Mesendoderm (in vitro differentiated cells): ENCODE data around the gene DIP2B.

Source experiments
- DNase-seq: peaks from one replicate; pipeline ENCODE4 v3.0.0; 2013
- H2AK5ac ChIP-seq: 2 replicates; pipeline ENCODE4 v1.6.1; 2013; ENCODE audit warnings: low read length, inconsistent platforms
- H2BK120ac ChIP-seq: 2 replicates; pipeline ENCODE4 v1.6.1; 2013; ENCODE audit warnings: low read depth, mild to moderate bottlenecking, low read length, moderate library complexity, mixed read lengths
- H2BK15ac ChIP-seq: replicated peaks from 2 replicates; pipeline ENCODE4 v1.6.1; 2013; ENCODE audit warnings: low read depth, mild to moderate bottlenecking, moderate library complexity
- H2BK5ac ChIP-seq: 2 replicates; pipeline ENCODE4 v1.6.1; 2013; ENCODE audit warnings: low read length, inconsistent platforms
- H3K18ac ChIP-seq: 2 replicates; pipeline ENCODE4 v1.6.1; 2013; ENCODE audit warnings: mild to moderate bottlenecking, low read length, mixed read lengths
- H3K23ac ChIP-seq: one replicate; pipeline ENCODE4 v1.6.1; 2013; ENCODE audit warnings: low read length
- H3K27ac ChIP-seq: 2 replicates; pipeline ENCODE4 v1.5.1; 2013; ENCODE audit warnings: low read depth, mild to moderate bottlenecking, inconsistent platforms, low read length, moderate library complexity
- H3K27me3 ChIP-seq: 2 replicates; pipeline ENCODE4 v1.6.1; 2013; ENCODE audit warnings: low read length, control low read depth, mild to moderate bottlenecking, inconsistent platforms; ENCODE audit not compliant: insufficient read depth, poor library complexity
- H3K36me3 ChIP-seq: 2 replicates; pipeline ENCODE4 v1.6.1; 2013; ENCODE audit warnings: low read length, inconsistent platforms; ENCODE audit not compliant: control insufficient read depth, insufficient read depth
- H3K4ac ChIP-seq: one replicate; pipeline ENCODE4 v1.6.1; 2013; ENCODE audit warnings: low read depth, mild to moderate bottlenecking, low read length, moderate library complexity
- H3K4me1 ChIP-seq: 2 replicates; pipeline ENCODE4 v1.6.1; 2013; ENCODE audit warnings: low read depth, low read length, inconsistent platforms; ENCODE audit not compliant: control insufficient read depth
- H3K4me2 ChIP-seq: 2 replicates; pipeline ENCODE4 v1.6.1; 2013; ENCODE audit warnings: low read length
- H3K4me3 ChIP-seq: 2 replicates; pipeline ENCODE4 v1.5.1; 2013; ENCODE audit warnings: mild to moderate bottlenecking, low read length
- H3K56ac ChIP-seq: one replicate; pipeline ENCODE4 v1.6.1; 2013; ENCODE audit warnings: low read length
- H3K79me1 ChIP-seq: 2 replicates; pipeline ENCODE4 v1.6.1; 2013; ENCODE audit warnings: low read length, inconsistent platforms
- H3K79me2 ChIP-seq: 2 replicates; pipeline ENCODE4 v1.6.1; 2013; ENCODE audit warnings: mild to moderate bottlenecking, low read length; ENCODE audit not compliant: control insufficient read depth, insufficient read depth
- H3K9ac ChIP-seq: 2 replicates; pipeline ENCODE4 v1.6.1; 2013; ENCODE audit warnings: low read length, inconsistent platforms
- H4K5ac ChIP-seq: one replicate; pipeline ENCODE4 v1.6.1; 2013; ENCODE audit warnings: low read length
- H4K8ac ChIP-seq: one replicate; pipeline ENCODE4 v1.6.1; 2013; ENCODE audit warnings: low read depth, mild to moderate bottlenecking, control low read depth, low read length, moderate library complexity
- WGBS: extraction: QIAGEN DNeasy Blood & Tissue Kit; methylation state at CpG from one replicate; pipeline ENCODE4 v1.1.7; 2013; ENCODE audit warnings: low lambda C conversion rate, missing lambda C conversion rate; ENCODE audit not compliant: insufficient coverage; ENCODE audit errors: extremely low coverage; 5-methylcytosine and 5-hydroxymethylcytosine counted together

The DIP2B gene

GRCh38 chr12:50546441-50547318 lies 41.9 kb downstream of the DIP2B start:
- H3K4me3 ChIP-seq, result no peak overlapping the region
- no peak overlapping the region for H4K5ac ChIP-seq
- peaks cover 12% of the 10 kb centered on the region for H3K79me2 ChIP-seq
- no peak overlapping the region for H3K27ac ChIP-seq
- no peak overlapping the region for H3K4ac ChIP-seq
- no peak overlapping the region for H3K18ac ChIP-seq
- no peak overlapping the region for H3K9ac ChIP-seq
- no CpG with 5 or more reads among the region's 6 CpGs for WGBS
- H2BK5ac ChIP-seq, result no peak overlapping the region
- H2BK120ac ChIP-seq, result no peak overlapping the region
- H3K27me3 ChIP-seq, result no peaks in the 10 kb centered on the region
- no peak overlapping the region for H2BK15ac ChIP-seq
- H3K4me2 ChIP-seq, result no peak overlapping the region
- H4K8ac ChIP-seq, result no peak overlapping the region
- peak overlapping the region; percentile 15 for H3K56ac ChIP-seq
- peaks cover 4% of the 10 kb centered on the region for H3K4me1 ChIP-seq
- no peak overlapping the region for H2AK5ac ChIP-seq
- H3K36me3 ChIP-seq, result no peaks in the 10 kb centered on the region
- H3K23ac ChIP-seq, result no peak overlapping the region
- DNase-seq, result peak; percentile 61
- peaks cover 4% of the 10 kb centered on the region for H3K79me1 ChIP-seq

DNA sequence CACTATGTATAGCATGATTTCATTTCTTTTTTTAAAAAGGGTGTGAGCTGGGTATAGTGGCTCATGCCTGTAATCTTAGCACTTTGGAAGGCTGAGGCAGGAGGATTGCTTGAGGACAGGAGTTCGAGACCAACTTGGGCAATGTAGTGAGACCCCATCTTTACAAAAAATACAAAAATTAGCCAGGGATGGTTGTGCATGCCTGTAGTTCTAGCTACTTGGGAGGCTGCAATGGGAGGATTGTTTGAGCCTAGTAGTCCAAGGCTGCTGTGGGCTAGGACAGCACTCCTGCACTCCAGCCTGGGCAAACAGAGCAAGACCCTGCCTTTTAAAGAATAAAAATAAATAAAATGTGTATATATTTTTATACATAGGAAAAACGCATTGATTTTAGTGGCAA lies 43.0 kb downstream of the DIP2B start:
- Histone ChIP-seq H3K4me1 (peaks cover 4% of the 10 kb centered on the region), H2BK15ac (no peak overlapping the region), H3K56ac (no peak overlapping the region), H3K79me2 (peaks cover 12% of the 10 kb centered on the region), H4K8ac (no peak overlapping the region), H3K27me3 (no peaks in the 10 kb centered on the region), H3K27ac (no peak overlapping the region), H4K5ac (no peak overlapping the region), H2AK5ac (no peak overlapping the region), H3K79me1 (peaks cover 4% of the 10 kb centered on the region), H3K36me3 (no peaks in the 10 kb centered on the region), H3K23ac (no peak overlapping the region), H3K9ac (no peak overlapping the region), H3K4me3 (no peak overlapping the region), H2BK120ac (no peak overlapping the region), H3K18ac (no peak overlapping the region), H3K4me2 (no peak overlapping the region), H2BK5ac (no peak overlapping the region), H3K4ac (no peak overlapping the region)
- DNase-seq, result no peak
- 100% methylated on average over 1 of the region's 2 CpGs for WGBS

GRCh38 chr12:50549885-50550284 lies 45.1 kb downstream of the DIP2B start:
- Histone ChIP-seq H3K23ac (no peak overlapping the region), H4K8ac (no peak overlapping the region), H2BK15ac (no peak overlapping the region), H3K36me3 (no peaks in the 10 kb centered on the region), H3K4me1 (peaks cover 4% of the 10 kb centered on the region), H3K4me2 (no peak overlapping the region), H3K9ac (no peak overlapping the region), H4K5ac (no peak overlapping the region), H3K4me3 (no peak overlapping the region), H2AK5ac (no peak overlapping the region), H3K18ac (no peak overlapping the region), H3K27ac (no peak overlapping the region), H3K4ac (no peak overlapping the region), H2BK120ac (no peak overlapping the region), H3K79me2 (peaks cover 13% of the 10 kb centered on the region), H3K79me1 (peaks cover 4% of the 10 kb centered on the region), H3K56ac (no peak overlapping the region), H3K27me3 (no peaks in the 10 kb centered on the region), H2BK5ac (no peak overlapping the region)
- no peak for DNase-seq
- 100% methylated on average over 1 of the region's 4 CpGs for WGBS

DNA sequence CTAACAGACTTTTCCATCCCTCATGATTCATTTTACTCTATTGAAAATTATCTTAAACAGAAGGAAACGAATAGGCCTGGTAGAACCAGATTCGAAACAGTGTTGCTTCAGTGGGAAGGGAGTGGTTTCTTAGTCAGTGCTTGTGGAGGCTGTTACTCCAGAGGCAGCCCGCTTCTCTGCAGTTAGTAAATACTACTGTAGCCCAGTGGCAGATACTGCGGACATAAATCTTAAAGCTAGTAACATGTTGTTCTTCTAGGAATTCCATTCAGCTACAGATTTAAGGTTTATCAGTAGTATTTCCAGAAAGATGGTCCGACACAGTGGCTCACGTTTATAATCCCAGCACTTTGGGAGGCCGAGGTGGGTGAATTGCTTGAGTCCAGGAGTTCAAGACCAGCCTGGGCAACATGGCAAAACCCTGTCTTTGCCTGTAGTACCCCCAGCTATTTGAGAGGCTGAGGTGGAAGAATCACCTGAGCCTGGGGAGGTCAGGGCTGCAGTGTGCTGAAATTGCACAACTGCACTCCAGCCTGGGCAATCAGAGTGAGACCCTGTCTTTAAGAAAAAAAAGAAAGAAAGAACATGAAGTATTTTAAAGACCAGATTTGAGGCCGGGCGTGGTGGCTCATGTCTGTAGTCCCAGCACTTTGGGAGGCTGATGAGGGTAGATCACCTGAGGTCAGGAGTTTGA lies 45.9 kb downstream of the DIP2B start:
- Histone ChIP-seq H2BK5ac (no peak overlapping the region), H3K79me2 (peaks cover 13% of the 10 kb centered on the region), H3K4ac (no peak overlapping the region), H3K27ac (no peak overlapping the region), H3K36me3 (no peaks in the 10 kb centered on the region), H3K79me1 (peaks cover 6% of the 10 kb centered on the region), H3K4me1 (peaks cover 10% of the 10 kb centered on the region), H3K9ac (no peak overlapping the region), H4K8ac (no peak overlapping the region), H4K5ac (no peak overlapping the region), H3K18ac (no peak overlapping the region), H3K23ac (no peak overlapping the region), H3K56ac (no peak overlapping the region), H3K4me2 (no peak overlapping the region), H2BK120ac (no peak overlapping the region), H2BK15ac (no peak overlapping the region), H3K27me3 (no peaks in the 10 kb centered on the region), H3K4me3 (no peak overlapping the region), H2AK5ac (no peak overlapping the region)
- WGBS, result no CpG with 5 or more reads among the region's 9 CpGs
- no peak for DNase-seq

DNA sequence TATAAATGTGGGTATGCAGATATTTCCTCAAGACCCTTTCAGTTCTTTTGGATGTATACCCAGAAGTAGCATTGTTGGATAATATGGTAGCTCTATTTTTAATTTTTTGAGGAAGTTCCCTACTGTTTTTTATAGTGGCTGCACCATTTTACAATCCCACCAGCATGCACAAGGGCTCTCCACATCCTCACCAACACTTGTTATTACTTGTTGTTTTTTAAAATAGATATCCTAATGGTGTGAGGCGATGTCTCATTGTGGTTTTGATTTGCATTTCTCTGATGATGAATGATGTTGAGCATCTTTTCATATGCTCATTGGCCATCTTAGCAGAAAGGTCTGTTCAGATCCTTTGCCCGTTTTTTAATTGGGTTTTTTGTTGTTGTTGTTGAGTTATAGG lies 47.1 kb downstream of the DIP2B start:
- H4K5ac ChIP-seq, result no peak overlapping the region
- no peak overlapping the region for H3K18ac ChIP-seq
- peaks cover 7% of the 10 kb centered on the region for H3K79me2 ChIP-seq
- no peak for DNase-seq
- H4K8ac ChIP-seq, result no peak overlapping the region
- no peak overlapping the region for H2BK5ac ChIP-seq
- H3K9ac ChIP-seq, result no peak overlapping the region
- H3K4ac ChIP-seq, result no peak overlapping the region
- peaks cover 6% of the 10 kb centered on the region for H3K79me1 ChIP-seq
- no peak overlapping the region for H3K23ac ChIP-seq
- H3K56ac ChIP-seq, result no peak overlapping the region
- no CpG with 5 or more reads among the region's 2 CpGs for WGBS
- no peaks in the 10 kb centered on the region for H3K36me3 ChIP-seq
- no peak overlapping the region for H3K4me2 ChIP-seq
- no peak overlapping the region for H3K27ac ChIP-seq
- peaks cover 6% of the 10 kb centered on the region for H3K4me1 ChIP-seq
- H2BK120ac ChIP-seq, result no peak overlapping the region
- no peak overlapping the region for H3K4me3 ChIP-seq
- no peak overlapping the region for H2BK15ac ChIP-seq
- H2AK5ac ChIP-seq, result no peak overlapping the region
- H3K27me3 ChIP-seq, result no peaks in the 10 kb centered on the region
